ENCODE data around the gene CRACR2A. TPM values are rescaled to one million over a fixed set of nuclear protein-coding genes. Genes with fewer than 3 reads are reported as not detected.

CRACR2A gene
- total RNA-seq, 6 experiments from 2014 or later, result 0.43 to 1.5 (median 0.91) TPM

DNA sequence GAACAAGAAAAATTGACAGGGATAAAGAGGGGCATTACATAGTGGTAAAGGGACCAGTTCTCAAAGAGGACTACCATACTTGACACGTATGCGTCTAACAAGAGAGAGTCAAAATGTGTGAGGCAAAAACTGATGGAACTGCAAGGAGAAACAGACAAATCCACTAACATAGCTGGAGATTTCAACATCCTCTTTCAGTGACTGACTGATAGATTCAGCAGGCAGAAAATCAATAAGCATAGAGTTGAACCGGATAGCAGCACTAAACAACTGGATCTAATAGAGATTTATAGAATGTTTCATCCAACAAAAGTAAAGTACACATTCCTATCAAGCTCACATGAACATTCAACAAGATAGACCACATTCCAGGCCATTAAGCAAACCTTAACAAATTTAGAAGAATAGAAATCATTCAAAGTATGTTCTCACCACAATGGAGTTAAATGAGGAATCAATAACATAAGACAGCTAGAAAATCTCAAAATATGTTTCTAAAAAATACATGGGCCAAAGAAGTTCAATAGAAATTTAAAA lies 16.1 kb upstream of the CRACR2A start:
- Histone ChIP-seq H3K9me3 (no peaks in the 10 kb centered on the region), H3K27me3 (no peaks in the 10 kb centered on the region), H3K36me3 (no peaks in the 10 kb centered on the region), H3K4me1 (no peaks in the 10 kb centered on the region), H3K27ac (no peak overlapping the region), H3K4me3 (no peak overlapping the region)
- TF ChIP-seq POLR2A (IDR thresholded peaks at IDR 0.05), result no peak
- TF ChIP-seq, protein P1, sequence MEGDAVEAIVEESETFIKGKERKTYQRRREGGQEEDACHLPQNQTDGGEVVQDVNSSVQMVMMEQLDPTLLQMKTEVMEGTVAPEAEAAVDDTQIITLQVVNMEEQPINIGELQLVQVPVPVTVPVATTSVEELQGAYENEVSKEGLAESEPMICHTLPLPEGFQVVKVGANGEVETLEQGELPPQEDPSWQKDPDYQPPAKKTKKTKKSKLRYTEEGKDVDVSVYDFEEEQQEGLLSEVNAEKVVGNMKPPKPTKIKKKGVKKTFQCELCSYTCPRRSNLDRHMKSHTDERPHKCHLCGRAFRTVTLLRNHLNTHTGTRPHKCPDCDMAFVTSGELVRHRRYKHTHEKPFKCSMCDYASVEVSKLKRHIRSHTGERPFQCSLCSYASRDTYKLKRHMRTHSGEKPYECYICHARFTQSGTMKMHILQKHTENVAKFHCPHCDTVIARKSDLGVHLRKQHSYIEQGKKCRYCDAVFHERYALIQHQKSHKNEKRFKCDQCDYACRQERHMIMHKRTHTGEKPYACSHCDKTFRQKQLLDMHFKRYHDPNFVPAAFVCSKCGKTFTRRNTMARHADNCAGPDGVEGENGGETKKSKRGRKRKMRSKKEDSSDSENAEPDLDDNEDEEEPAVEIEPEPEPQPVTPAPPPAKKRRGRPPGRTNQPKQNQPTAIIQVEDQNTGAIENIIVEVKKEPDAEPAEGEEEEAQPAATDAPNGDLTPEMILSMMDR (IDR thresholded peaks at IDR 0.05), result no peak
- 29% methylated on average over 3 of the region's 3 CpGs for WGBS (ENCODE audit: insufficient coverage, low coverage, low lambda C conversion rate, missing lambda C conversion rate)
- intact Hi-C loops (cut with DNase I), result no loop called here
- ATAC-seq, result peak; percentile 42 to 71 (median 58)
- no peak for DNase-seq

DNA sequence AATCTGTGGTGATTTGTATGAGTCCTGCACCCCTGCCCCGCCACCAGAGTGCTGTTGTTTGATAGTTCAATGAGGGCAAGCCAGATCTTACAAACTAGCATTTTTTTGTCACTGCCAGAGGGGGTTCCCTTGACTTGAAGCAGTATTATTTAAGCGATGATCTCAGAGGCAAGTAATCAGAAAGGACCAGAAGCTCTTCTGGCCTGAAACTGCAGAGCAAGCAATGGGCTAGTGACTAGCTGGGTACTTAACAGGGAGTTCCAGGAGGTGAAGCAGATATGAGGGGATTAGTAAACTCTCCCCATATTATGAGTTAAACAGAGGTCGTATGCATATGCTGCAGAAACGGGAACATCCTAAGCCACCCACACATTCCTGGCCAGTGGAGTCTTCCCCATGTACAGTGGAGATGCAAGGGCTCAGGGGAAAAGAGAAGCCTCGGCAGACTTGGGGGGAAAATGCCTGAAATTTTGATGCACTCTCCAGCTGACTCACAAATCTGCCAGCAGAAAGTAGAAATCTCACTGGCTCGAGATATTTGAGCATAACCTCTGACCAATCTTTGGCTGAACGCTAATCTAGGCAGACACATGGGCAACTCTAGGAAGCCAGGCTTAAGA lies 8.3 kb upstream of the CRACR2A start:
- no peak for ATAC-seq
- intact Hi-C loops (cut with DNase I), result no loop called here
- 17% methylated on average over 2 of the region's 7 CpGs for WGBS (ENCODE audit: insufficient coverage, low coverage, low lambda C conversion rate, missing lambda C conversion rate)

DNA sequence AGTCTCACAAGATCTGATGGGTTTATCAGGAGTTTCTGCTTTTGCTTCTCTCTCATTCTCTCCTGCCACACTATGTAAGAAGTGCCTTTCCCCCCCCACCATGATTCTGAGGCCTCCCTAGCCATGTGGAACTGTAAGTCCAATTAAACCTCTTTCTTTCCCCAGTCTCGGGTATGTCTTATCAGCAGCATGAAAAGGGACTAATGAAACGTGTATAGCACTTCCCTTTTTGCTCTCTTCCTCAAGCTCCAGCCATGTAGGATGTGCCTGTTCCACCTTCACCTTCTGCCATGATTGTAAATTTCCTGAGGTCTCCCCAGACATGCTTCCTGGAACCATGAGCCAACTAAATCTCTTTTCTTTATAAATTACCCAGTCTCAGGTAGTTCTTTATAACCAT lies 7.0 kb upstream of the CRACR2A start:
- Histone ChIP-seq H3K27me3 (no peaks in the 10 kb centered on the region), H3K36me3 (no peaks in the 10 kb centered on the region), H3K9me3 (no peaks in the 10 kb centered on the region), H3K4me3 (no peak overlapping the region), H3K27ac (no peak overlapping the region), H3K4me1 (peaks cover 0 to 26% (median 14%) of the 10 kb centered on the region in 4 donors)
- TF ChIP-seq, protein P1 (IDR thresholded peaks at IDR 0.05), result no peak
- no peak for TF ChIP-seq POLR2A (IDR thresholded peaks at IDR 0.05)
- intact Hi-C loops (cut with DNase I), result no loop called here
- WGBS (ENCODE audit: insufficient coverage, low coverage, low lambda C conversion rate, missing lambda C conversion rate), result 57% methylated on average over 2 of the region's 2 CpGs
- no peak for DNase-seq
- no peak for ATAC-seq

More for the DNA sequence above, 8.3 kb upstream of the CRACR2A start:
- Histone ChIP-seq H3K4me1 (peaks cover 0 to 18% (median 11%) of the 10 kb centered on the region in 4 donors), H3K27me3 (no peaks in the 10 kb centered on the region), H3K9me3 (no peaks in the 10 kb centered on the region), H3K4me3 (no peak overlapping the region), H3K36me3 (no peaks in the 10 kb centered on the region), H3K27ac (no peak overlapping the region)
- DNase-seq, result no peak
- no peak for TF ChIP-seq POLR2A (IDR thresholded peaks at IDR 0.05)

DNA sequence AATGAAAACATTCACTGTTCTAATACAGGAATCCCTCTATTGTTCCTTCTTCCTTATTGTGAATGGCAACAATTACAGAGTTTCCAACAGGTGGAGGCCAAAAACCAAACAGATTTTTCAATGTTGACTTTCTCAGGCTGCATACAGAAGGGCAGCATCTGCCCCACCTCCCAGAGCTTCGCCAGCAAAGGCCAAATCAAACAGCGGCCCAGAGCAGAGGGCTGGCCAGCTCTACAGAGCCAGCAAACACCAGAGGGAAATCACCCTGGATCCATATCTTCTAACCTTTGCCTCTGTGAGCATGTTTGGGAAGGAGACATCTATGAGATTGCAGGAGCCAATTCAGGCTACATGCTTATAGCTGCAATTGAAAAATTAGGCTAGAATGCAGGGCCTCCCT lies 4.4 kb upstream of the CRACR2A start:
- Histone ChIP-seq H3K36me3 (no peaks in the 10 kb centered on the region), H3K4me1 (peaks cover 0 to 26% (median 14%) of the 10 kb centered on the region in 4 donors), H3K27ac (peak overlapping the region in 2 of 3 donors; percentile 37 to 42), H3K4me3 (no peak overlapping the region), H3K27me3 (no peaks in the 10 kb centered on the region), H3K9me3 (no peaks in the 10 kb centered on the region)
- intact Hi-C loops (cut with DNase I), result no loop called here
- 16% methylated on average over 2 of the region's 2 CpGs for WGBS (ENCODE audit: insufficient coverage, low coverage, low lambda C conversion rate, missing lambda C conversion rate)
- DNase-seq, result peak; percentile 78 to 91 (median 91)
- TF ChIP-seq POLR2A (IDR thresholded peaks at IDR 0.05), result no peak
- TF ChIP-seq, protein P1 (IDR thresholded peaks at IDR 0.05), result no peak
- ATAC-seq, result peak; percentile 88 to 97 (median 96)

DNA sequence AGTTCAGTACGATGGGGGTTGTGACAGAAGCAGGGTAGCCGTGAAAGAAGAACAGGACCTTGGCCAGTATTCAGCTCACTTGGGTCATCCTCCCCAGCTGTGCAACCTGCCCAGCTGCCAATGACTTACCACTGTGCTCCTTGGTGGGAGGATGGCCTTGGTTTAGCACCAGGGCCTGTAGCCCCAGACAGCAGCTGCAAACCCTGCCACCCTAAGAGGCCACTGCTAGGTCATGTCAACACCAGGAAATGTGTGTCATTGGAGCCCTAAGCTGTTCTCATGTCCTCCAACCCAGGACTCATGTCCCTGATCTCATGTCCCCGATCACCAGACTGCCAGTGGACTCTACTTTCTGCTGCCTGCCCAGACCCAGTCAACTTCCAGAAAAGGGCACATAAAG lies 3.0 kb upstream of the CRACR2A start:
- DNase-seq (peak in 2 of 3 donors; percentile 62 to 82), ATAC-seq (peak; percentile 6 to 67 (median 36))
- H3K4me3 ChIP-seq, result no peak overlapping the region
- peaks cover 0 to 26% (median 14%) of the 10 kb centered on the region in 4 donors for H3K4me1 ChIP-seq
- no peak for TF ChIP-seq POLR2A (IDR thresholded peaks at IDR 0.05)
- TF ChIP-seq, protein P1 (IDR thresholded peaks at IDR 0.05), result no peak
- H3K27me3 ChIP-seq, result no peaks in the 10 kb centered on the region
- peak overlapping the region in 1 of 3 donors; percentile 37 for H3K27ac ChIP-seq
- WGBS (ENCODE audit: insufficient coverage, low coverage, low lambda C conversion rate, missing lambda C conversion rate), result 17% methylated on average over 2 of the region's 3 CpGs
- no peaks in the 10 kb centered on the region for H3K9me3 ChIP-seq
- intact Hi-C loops (cut with DNase I), result no loop called here
- H3K36me3 ChIP-seq, result no peaks in the 10 kb centered on the region

Data from right lobe of liver (tissue), 6 donors.